RCC 7860 (cell line): ENCODE results near the gene MCRIP1.

Experiments
- DNase-seq: peaks from one replicate; pipeline ENCODE4 v3.0.0-alpha.2; 2015; ENCODE audit warnings: low spot score
- FAIRE-seq: peaks from 2 replicates; lab custom pipeline; 2012; peaks lifted over from hg19 to GRCh38; lab: Jason Lieb, UNC

MCRIP1 gene, protein sequence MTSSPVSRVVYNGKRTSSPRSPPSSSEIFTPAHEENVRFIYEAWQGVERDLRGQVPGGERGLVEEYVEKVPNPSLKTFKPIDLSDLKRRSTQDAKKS

DNA sequence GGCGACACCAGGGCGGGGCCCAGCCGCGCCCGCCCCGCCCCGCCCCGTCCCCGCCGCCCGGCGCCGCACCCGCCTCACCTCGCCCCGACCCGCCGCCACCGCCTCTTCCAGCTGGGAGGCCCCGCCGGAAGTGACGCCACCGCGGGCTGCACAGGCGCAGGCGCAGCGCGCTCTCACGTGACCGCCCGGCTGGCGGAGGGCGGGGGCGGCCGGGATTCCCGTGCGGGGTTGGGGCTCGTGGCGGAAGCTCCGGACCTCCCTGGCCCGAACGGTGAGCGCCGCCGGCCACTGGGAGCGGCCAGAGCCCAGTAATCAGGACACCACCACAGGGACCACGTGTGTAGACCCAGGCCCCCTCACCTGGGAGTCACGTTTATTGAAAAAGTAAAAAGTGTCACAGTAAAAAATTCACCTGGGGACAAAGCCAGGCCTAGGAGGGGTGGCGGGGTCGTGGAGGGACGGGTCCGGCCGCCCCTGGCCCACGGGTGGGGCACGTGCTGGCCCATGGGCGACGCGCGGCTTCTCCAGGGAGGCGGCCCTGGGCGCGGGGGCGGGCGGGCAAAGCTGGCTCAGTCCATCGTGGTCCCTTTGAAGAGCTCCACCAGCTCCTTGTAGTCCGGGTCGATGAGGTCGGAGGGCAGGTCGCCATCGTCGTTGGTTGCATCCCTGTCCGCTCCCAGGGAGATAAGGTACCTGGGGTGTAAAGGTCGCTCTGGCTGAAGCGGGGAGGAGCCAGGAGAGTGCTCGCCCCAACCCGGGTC lies at the start of gene MCRIP1:
TSS of gene MCRIP1 (minus strand) at position 132 of the 761 bp plus-strand sequence. CDS start 8,785 bp downstream, outside the sequence.
- FAIRE-seq = no peak

DNA sequence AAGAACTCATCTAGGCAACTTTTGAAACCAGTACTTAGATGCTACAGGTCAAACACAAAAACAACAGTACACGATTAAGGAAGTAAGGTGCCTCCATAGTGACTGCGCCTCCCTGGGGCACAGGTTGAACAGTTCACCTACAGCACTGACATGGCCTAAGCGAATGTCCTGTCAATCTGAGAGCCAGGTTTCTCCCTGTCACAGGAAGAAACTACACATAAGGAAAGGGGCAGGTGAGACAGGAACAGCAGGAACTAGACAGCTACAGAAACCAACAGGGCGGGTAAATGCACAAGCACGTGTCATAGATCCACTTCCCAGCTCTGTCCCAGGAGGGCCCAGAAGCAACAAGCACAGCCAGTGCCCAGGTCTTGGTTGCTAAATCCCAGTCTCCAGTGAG lies 46.0 kb upstream of the MCRIP1 start:
- FAIRE-seq = no peak
- DNase-seq = no peak

More for the DNA sequence above, at the start of gene MCRIP1:
- peak; percentile 80 for DNase-seq

DNA sequence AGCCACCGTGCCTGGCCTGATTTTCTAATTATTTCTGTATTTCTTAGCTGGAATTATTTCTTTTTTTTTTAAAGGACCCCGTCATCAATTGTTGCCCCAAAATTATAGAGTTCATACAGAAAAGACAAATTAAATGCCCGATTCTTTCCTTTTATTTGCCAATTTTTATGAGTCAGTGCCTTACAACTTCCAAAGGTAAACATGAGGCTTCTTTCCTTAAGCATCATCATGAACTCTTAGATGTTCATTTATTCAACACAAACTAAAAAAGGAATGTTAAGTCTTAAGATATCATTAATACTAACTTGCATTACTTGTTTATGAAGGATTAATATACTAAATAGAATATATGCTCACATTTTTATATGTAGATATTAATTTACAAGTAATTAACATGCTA lies 45.2 kb upstream of the MCRIP1 start:
- FAIRE-seq = no peak
- DNase-seq = no peak

DNA sequence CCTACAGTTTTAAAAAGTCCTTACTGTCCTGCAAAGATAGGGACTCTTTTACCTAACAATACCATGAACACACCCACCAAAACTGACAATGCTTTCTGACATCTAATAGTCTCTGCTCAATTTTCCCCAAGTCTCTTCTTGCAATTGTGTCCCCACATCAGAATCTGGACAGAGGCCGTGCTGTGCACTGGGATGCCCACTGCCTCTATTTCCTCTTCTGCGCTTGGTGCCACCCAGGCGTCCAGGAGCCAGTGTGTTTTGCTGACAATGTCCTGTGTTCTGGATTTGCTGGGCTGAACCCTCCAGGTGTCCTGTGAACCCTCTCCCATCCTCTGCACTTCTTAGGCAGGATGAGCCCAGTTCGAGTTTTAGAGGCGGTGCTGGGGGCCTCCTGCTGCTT lies 44.5 kb upstream of the MCRIP1 start:
- DNase-seq = no peak
- no peak for FAIRE-seq

DNA sequence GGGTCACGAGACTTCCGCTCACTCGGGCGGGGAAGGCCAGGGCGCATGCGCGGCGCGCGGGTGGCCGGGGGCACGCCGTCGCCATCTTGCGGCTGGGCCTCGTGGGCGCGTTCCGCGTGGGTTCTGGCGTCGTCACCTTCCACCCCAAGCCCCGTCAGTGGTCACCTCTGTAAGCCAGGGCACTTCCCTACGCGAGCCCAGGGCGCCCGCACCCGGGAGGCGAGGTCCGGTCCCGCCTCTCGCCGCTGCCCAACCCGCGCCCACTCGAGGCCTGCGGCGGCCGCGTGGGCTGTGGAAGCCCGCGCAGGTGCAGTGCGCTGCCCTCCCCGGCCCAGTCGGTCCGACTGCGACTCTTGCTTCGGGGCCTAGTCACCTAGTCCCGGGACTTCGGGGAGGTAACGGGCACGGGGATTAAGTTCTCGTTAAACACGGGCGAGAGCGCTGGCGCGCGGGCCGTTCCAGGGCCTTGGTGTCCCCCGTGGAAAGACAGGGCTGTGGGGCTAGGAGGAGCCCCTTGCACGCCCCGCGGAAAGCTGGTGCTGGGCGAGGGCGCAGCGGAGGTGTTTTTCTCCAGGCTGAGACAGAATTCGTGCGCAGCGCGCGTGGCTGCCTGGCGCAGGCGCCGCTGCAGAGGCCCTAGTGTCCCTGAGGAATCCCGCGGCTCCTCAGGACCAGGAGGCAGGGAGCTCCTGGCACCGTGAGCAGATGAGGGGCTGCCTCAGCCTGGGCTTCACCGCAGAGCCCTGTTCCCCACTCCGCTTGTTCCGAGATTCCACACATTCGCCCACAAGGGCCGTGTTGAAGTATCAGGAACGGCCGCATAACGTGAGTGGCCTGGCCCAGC lies 38.5 kb upstream of the MCRIP1 start:
- FAIRE-seq = no peak

DNA sequence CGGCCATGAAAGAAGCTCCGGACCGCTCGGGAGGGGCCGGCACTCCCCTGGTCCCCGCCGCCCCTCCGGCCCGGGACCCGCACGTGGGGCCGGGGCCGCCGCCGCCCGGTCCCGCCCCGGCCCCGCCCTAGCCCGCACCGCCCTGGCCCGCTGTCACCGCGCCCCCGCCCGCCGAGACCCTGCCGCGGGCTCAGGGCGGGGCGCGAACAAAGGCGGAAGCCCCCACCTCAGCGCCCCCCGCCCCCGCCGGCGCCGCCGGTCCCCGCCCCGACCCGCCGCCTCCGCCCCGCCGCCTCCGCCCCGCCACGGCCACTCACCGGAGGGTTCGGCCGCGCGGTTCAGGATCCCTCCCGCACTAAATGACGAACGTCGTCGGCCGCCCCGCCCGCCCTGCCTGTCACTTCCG lies 37.9 kb upstream of the MCRIP1 start, which contains the start of gene ARHGDIA:
TSS of gene ARHGDIA (minus strand) at position 357 of the 406 bp plus-strand sequence. CDS start 1,407 bp downstream, outside the sequence.
- FAIRE-seq (no peak), DNase-seq (no peak)

More for the DNA sequence above, 38.5 kb upstream of the MCRIP1 start:
- peak; percentile 81 for DNase-seq

DNA sequence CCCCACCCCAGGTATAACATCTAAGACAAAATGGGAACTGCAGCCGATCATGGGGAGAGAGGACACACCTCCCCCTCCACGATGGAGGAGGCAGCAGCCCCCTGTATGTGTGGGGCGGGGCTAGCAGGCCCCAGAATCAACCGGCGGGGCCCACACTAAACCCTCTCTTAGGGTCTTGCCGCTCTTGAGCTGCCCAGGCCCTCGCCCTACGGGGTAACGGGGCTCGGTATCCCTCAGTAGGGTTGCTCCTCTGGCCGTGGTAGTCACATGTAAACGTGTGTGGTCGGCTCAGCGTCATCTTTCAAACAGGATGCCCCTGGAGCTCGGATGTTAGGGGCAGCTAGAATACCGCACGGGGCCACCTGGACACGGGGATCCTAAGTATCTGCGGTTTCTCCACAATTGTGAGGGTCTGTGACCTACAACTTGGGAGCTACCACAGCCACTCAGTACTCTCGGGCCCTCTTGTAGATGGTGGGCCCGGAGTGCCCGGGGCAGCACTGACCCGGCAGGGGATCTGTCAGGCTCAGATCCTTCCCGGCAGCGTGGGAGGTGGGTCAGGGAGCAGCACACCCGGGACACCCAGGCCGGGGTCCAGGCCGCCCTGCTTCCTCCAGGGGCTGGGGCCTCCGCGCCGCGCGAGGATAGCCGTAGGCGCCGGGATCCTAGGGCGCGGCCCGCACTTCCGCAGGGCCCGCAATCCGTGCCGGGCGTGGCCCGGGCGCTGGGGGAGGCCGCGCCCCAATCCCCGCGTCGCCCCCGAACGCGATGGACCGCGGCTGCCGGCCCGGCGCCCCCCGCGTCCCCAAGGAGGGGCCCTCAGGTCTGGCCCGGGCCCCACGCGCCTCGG lies 37.3 kb upstream of the MCRIP1 start:
- peak; percentile 41 for DNase-seq
- FAIRE-seq = no peak

DNA sequence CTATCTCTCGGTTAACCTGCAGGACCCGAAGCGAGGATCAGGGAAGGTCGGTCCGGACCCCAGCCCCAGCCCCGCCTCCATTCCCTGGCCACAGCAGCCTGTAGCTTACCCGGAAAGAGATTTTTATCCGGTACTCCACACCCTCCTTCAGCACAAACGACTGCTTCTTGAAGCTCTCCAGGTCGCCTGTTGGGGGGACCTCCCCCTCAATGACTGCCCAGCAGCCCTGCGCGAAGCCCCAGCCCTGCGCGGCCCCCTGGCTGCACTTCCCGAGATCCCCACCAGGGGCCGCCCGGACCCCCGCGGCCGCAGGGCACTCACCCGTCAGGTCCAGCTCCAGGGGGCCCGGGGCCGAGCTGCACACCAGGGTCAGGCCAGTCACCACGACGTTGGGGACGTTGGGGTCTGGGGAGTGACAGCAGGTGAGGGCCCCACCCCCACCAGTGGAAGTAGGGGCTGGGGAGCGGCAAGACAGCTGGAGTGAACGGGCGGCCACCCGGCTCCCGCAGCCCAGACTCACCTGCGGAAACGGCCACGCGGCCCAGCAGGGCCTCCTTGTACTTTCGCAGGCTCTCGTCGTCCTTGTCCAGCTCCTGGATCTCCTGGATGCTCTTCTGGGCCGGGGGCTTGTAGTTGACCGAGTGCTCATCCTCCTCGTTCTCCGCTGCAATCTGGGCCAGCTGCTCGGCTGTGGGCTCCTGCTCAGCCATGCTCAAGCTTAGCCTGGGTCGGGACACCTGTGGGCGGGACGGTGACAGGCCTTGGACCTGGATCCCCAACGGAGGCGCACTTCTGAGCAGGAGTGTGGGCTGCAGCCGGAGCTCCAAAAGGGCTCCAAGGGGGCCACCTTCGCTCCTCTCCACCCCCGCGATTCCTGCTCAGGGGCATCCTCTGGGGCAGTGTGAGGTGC lies 36.4 kb upstream of the MCRIP1 start:
- no peak for FAIRE-seq
- DNase-seq = no peak

DNA sequence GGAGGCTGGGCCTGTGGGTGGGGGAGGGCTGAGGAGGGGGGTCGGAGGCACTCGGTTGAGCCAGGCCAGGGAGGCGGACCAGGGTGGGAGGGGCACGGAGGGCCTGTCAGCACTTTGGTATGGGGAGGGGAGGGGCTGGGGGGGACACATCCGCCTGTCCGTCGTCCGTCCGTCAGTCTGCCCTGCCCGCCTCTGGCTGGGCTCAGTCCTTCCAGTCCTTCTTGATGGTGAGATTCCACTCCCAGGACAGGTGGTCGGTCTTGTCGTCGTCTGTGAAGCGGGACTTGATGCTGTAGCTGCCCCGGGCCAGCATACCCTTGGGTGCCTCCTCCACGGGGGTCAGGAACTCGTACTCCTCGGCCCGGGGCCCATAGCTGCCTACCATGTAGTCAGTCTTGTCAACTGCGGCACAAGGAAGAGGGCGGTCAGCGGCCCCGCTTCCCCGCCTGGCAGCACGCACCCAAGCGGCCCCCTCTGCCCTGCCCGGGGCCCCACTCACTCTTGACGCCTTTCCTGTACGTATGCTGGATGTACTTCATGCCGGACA lies 35.7 kb upstream of the MCRIP1 start:
- DNase-seq (peak; percentile 77), FAIRE-seq (no peak)

DNA sequence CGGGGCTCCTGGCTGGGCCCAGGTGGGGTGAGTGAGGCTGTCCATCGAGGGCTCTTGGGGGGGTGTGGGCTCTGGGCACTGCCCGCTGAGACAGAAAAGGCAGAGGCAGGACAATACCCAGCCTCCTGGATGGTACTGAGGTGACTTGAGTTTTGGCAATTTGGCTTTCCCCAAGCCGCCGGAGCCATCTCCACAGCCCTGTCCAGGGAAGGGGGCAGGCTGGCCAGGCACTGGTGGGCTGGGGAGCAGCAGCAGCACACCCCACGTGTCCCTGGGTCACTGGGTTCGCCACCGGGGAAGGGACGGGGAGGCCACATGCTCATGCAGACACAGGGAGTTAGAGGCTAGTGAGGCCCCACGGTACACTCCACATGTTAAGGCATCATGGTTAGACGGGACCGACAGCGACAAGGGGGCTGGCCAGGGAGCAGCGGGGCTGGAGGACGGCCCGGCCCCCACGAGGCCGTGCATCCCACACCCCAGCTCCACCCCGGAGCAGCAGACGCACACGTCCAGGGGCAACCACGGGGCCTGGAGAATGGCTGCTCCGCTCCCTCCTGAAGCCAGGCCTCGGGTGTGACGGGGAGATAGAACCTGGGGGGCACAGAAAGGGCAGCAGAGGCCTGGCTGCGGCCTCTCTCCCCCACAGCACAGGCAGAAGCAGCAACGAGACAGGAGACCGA lies 35.0 kb upstream of the MCRIP1 start:
- FAIRE-seq (no peak), DNase-seq (no peak)

DNA sequence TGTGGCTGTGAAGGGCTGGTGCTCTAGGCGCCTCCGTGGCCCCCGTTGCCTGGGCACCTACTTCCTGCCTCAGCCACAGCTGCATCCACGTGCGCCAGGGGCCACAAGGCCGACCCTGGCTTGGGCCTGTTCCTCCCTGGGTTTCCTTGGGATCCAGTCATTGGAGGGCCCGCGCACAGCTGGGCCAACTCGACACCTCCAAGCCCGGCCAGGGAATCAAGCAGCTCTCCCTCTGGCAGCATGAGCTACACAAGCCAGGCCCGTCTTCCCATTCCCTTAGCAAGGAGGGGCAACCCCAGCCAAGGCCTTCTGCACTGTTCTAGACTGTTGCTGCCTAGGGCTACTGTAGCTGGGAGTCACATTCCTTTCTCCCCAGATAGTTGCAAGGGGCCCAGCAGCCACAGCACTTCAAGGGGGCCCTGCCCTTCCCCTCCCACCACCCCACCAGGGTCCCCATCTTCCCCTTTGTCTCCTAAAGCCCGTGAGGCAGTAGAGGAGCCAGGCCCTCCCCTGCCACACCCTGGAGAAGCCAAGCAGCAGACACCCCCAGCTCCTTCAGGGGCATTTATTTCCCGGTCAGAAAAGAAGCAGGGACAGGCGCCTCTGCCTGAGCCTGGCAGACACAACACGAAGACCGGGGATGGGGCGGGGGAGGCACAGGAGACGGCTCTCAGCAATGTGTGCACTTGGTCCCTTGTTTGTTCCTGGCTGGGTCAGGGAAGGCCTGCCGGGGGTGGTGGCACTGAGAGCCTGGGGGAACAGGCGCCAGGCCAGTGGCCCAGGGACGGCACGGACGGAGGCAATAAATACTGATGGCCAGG lies 34.3 kb upstream of the MCRIP1 start:
- peak; percentile 34 for DNase-seq
- no peak for FAIRE-seq

DNA sequence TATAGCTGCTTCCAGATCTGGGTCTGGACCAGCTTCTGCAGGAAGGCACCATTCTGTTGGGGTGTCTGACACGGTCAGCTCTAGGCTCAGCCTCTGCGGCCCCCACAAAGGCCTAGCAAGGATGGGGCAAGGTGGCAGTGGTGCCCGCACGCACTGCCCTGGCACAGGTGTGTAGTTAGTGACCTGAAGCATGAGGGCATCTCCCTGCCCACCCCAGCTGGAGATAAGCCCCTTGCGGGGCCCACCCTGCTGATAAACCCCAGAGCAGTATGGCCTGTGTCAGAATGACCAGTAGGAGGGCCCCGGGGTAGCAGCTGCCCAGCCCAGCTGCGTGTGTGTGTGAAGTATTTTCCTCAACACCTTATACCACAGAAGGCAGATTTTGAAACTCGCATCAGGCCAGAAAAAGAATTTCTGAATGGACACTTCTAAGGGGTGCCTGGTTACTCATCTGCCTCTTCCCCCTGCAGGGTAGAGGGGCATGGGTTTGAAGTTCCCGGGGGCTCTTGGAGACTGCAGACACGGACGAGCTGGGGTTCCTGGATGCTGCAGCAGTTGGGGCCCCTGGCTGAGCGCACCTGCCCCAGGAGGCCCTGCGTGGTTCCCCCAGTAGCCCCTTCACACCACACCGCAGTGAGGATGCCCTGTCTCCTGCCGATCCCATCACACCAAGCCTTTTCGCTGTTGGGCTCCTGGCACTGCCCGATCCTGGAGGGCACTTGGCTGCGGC lies 33.5 kb upstream of the MCRIP1 start:
- FAIRE-seq = no peak
- no peak for DNase-seq

DNA sequence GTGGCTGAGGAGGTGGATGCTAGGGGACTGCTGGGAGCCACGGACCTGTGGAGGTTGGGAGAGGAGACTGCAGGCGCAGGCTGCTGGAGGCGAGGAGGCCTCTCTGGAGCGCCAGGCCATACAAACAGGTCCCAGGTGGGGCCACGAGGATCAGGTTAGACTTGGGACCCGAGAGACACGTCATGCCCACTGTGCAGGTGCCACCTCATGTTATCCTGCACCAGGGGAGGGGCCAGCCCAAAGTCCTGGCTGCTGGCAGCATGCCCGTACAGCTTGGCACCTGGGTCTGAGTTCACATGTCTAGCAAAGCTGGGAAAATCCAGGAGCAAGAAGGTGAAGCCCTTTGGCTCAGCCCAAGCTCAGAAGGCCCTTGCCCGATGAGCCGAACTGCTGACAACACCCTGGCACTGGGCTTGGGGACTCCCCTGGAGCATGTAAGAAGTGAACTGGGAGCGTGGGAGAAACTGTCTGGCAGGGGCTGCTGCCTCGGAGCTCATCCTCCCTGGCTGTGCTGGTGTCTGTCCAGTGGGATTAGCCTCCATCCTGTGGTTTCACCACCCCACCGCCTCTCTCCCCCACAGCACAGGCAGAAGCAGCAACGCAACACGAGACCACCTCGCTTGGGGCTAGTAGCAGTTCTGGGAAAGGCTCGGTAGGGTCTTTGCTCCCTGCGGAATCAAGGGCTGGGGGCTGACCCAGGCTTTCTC lies 32.8 kb upstream of the MCRIP1 start:
- FAIRE-seq = no peak
- DNase-seq = peak; percentile 13

DNA sequence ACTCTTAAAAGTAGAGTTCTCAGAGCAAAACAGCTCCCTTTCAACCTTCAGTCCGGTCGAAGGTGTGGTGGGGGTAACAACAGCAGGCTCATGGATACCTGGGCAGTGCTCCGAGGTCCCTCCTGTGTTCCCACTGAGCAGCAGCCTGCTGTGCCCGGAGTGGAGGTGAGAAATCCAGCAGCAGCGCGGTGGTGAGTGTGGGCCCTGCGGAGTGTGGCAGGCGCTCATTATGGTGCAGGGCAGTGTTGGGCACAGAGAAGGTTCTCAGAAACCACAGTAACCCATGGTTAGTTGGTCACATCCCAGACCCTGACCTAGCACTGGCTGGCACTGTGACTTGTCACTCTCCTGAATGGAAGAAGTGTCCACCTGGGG lies 32.3 kb upstream of the MCRIP1 start:
- no peak for FAIRE-seq
- DNase-seq = no peak

DNA sequence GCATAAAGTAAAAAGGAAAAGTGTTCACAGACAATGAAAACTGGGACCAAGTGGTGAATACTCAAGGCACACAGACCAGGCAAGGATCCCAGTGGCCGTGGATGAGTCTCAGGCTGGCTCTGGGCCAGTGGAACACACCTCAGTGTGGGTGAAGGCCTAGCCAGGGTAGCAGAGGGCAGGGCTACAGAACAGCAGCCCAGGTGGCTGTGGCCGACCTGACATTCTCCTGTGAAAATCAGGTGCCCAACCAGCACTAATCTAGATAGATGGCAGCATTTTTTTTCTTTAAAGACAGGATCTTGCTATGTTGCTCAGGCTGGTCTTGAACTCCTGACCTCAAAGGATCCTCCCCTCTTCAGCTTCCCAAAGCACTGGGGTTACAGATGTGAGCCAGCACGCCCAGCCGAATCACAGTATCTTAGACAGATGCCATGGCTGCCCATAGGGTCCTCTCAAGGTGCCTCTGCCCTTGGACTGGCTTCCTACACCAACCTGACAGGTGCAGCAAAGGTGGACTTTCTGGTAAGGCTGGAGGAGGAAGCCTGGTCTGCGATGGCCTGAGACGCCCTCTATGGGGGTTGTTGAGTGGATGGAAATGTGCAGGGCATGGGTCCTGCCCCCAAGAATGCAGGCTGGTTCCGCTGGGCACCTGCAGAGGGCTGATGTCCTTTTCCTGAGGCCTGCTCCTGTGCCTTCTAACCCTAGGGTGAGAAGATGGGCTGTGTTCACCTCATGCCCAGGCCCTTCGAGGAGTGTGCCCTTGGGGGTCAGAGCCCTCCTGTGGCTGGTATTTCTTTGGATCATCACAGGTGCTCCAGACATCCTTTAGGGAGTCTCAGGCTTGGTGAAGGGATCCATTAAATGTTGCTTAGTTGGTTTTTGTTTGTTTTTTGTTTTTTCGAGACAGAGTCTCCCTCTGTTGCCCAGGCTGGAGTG lies 31.0 kb upstream of the MCRIP1 start:
- FAIRE-seq = no peak
- no peak for DNase-seq
